Spleen (tissue), 7 donors: ENCODE data around the gene GDI1.

Experiments used
- CTCF ChIP-seq, 11 experiments: fragments of 200-600 bp in 7 of 11; fragments of 450-650 bp in 4 of 11; sonication (generic) in 4 of 11; IDR thresholded peaks in 8 of 11; conservative IDR thresholded peaks in 3 of 11; 1 replicate in 7 of 11; 2 replicates in 4 of 11; pipeline versions ENCODE4 v1.4.0 to v1.8.0; 2016 to 2021; ENCODE audit warnings: antibody characterized with exemption in 11 of 11, inconsistent platforms in 4 of 11, mild to moderate bottlenecking in 1 of 11
- POLR2A ChIP-seq, 3 donors: fragments of 450-650 bp; IDR thresholded peaks; one replicate each; pipeline ENCODE4 v1.5.1; 2017; ENCODE audit warnings: antibody characterized with exemption in 3 of 3, mild to moderate bottlenecking in 1 of 3
- POLR2AphosphoS5 ChIP-seq, 3 donors: sonication (generic); formaldehyde crosslinking; IDR thresholded peaks; one replicate each; pipeline ENCODE4 v1.5.1; 2017; ENCODE audit warnings: antibody characterized with exemption in 3 of 3
- donor health status: DM: no; HTN: no; CAD: no; lungs with moderate emphysema.
- donor health status: DM: no; HTN: no; CAD: no.
- donor health status: DM: no; HTN: no; CAD: no.

DNA sequence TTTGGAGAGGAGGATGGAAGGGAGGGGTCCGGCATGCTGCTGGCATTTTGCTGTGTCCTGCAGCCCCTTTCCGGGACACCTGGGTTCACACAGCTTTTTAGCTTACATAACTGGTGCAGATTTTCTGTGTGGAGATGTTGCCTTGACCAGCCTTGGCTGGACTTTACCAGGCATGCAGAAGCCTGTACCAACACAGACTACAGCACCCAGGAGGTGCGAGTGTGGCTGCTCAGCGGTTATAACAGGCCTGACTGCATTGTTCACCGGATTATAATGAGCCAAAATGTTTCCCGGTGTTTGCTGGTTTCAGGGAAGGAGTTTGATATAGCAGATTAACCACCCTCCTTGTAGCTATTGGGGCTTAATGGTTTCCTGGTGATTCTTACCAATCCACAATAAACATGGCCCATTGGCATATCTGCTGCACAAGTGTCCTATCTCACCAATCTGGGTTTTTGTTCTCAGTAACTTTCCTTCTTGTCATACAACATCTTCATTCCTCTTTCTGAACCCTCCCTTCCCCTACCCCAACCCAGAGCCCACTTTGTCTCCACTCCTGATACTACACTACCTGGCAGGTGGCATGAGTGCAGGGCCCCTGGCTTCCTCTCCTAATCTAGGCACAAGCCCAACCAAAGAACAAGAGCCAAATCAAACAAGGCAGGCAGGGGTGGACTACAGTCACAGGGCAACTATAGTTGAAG lies 34.9 kb upstream of the GDI1 start:
- TF ChIP-seq CTCF (IDR thresholded peaks at IDR 0.05 in 8 of 11, conservative IDR thresholded peaks at IDR 0.05 in 3 of 11) = no peak
- TF ChIP-seq POLR2A (IDR thresholded peaks at IDR 0.05) = no peak
- TF ChIP-seq POLR2AphosphoS5 (IDR thresholded peaks at IDR 0.05) = no peak
